Endothelial cell of umbilical vein (primary cell): ENCODE results near the gene SLC66A2. TPM values are rescaled to one million over a fixed set of nuclear protein-coding genes. Genes with fewer than 3 reads are reported as not detected.

Source experiments
- BruUV-seq: library from RNA; stranded (reverse); fragments of 400-500 nt; replicated peaks from 2 replicates; lab custom pipeline; 2021; lab: Mats Ljungman, UMichigan
- CTCF ChIA-PET: fragments of 300-600, 350-600 bp; sonication (Branson Sonifier 250); formaldehyde crosslinking; loops from one replicate; lab custom pipeline; 2021; ENCODE audit warnings: antibody characterized with exemption, inconsistent platforms; lab: Charles Lee
- POLR2A ChIA-PET: fragments of 300-600, 350-600 bp; sonication (Branson Sonifier 250); formaldehyde crosslinking; loops from one replicate; lab custom pipeline; 2021; ENCODE audit warnings: antibody characterized with exemption, inconsistent platforms; lab: Charles Lee
- DNase-seq: peaks from one replicate; pipeline ENCODE4 v3.0.0-alpha.2; 2011; ENCODE audit warnings: low read depth, low spot score
- FAIRE-seq: peaks from 2 replicates; lab custom pipeline; 2011; peaks lifted over from hg19 to GRCh38; lab: Jason Lieb, UNC
- H2AFZ ChIP-seq: 2 replicates; pipeline ENCODE4 v1.6.0; 2012; ENCODE audit warnings: low read depth, low read length, control low read depth, inconsistent platforms
- H3K27ac ChIP-seq: 2 replicates; pipeline ENCODE4 v1.5.1; 2011; ENCODE audit warnings: low read depth, mild to moderate bottlenecking, control low read depth, low read length, moderate library complexity; ENCODE audit not compliant: insufficient read depth
- H3K27me3 ChIP-seq, 2 experiments: 2 replicates each; pipeline versions ENCODE4 v1.6.0 to v1.6.1; 2011; ENCODE audit warnings: low read length in 2 of 2, mixed read lengths in 1 of 2; ENCODE audit not compliant: control insufficient read depth in 2 of 2, insufficient read depth in 2 of 2
- H3K36me3 ChIP-seq, 2 experiments: 2 replicates in 1 of 2; 3 replicates in 1 of 2; pipeline ENCODE4 v1.5.1; 2011; ENCODE audit warnings: low read length in 2 of 2, mild to moderate bottlenecking in 1 of 2, moderate library complexity in 1 of 2; ENCODE audit not compliant: control insufficient read depth in 2 of 2, insufficient read depth in 2 of 2; ENCODE audit errors: extremely low read depth in 1 of 2
- H3K4me1 ChIP-seq: 3 replicates; pipeline ENCODE4 v1.5.1; 2011; ENCODE audit warnings: mild to moderate bottlenecking, low read length; ENCODE audit not compliant: control insufficient read depth, insufficient read depth; ENCODE audit errors: extremely low read depth
- H3K4me2 ChIP-seq: 2 replicates; pipeline ENCODE4 v1.6.1; 2011; ENCODE audit warnings: low read length, control low read depth, mixed read lengths; ENCODE audit not compliant: insufficient read depth
- H3K4me3 ChIP-seq, 3 experiments: fragments of 200-600 bp in 1 of 3; sonication (generic), shearing (Covaris generic) in 1 of 3; replicated peaks in 1 of 3; 2 replicates each; pipeline ENCODE4 v1.5.1; 2011 to 2016; ENCODE audit warnings: control low read depth in 3 of 3, low read length in 3 of 3, mild to moderate bottlenecking in 2 of 3, inconsistent platforms in 1 of 3, low read depth in 1 of 3, moderate library complexity in 1 of 3; ENCODE audit not compliant: insufficient read depth in 1 of 3
- H3K79me2 ChIP-seq: 2 replicates; pipeline ENCODE4 v1.6.0; 2012; ENCODE audit warnings: low read length, inconsistent platforms; ENCODE audit not compliant: control insufficient read depth, insufficient read depth
- H3K9ac ChIP-seq: replicated peaks from 2 replicates; pipeline ENCODE3; 2011; ENCODE audit warnings: low read length, control low read depth; ENCODE audit not compliant: insufficient read depth; ENCODE audit errors: extremely low read depth
- H3K9me1 ChIP-seq: replicated peaks from 3 replicates; pipeline ENCODE4 v1.6.0; 2011; ENCODE audit warnings: mild to moderate bottlenecking, low read length; ENCODE audit not compliant: control insufficient read depth, insufficient read depth; ENCODE audit errors: extremely low read depth
- H3K9me3 ChIP-seq: replicated peaks from 2 replicates; pipeline ENCODE4 v1.5.1; 2012; ENCODE audit warnings: low read length, inconsistent platforms; ENCODE audit not compliant: control insufficient read depth, insufficient read depth
- H4K20me1 ChIP-seq: replicated peaks from 2 replicates; pipeline ENCODE3; 2011; ENCODE audit warnings: mild to moderate bottlenecking, low read length; ENCODE audit not compliant: control insufficient read depth, insufficient read depth; ENCODE audit errors: extremely low read depth
- EZH2 ChIP-seq: IDR thresholded peaks from 2 replicates; pipeline ENCODE4 v1.6.1; 2012; ENCODE audit warnings: borderline replicate concordance, low read depth, mild to moderate bottlenecking, moderate library complexity, low read length, inconsistent platforms; ENCODE audit not compliant: severe bottlenecking
- FOS ChIP-seq: IDR thresholded peaks from 2 replicates; pipeline ENCODE4 v1.6.1; 2011; ENCODE audit warnings: mild to moderate bottlenecking, low read length, moderate library complexity, borderline replicate concordance; ENCODE audit not compliant: insufficient read depth
- GATA2 ChIP-seq: IDR thresholded peaks from 2 replicates; pipeline ENCODE4 v1.7.0; 2011; ENCODE audit warnings: low read depth, mild to moderate bottlenecking, moderate library complexity, mixed read lengths, low read length; ENCODE audit not compliant: insufficient read length, insufficient read depth
- JUN ChIP-seq: IDR thresholded peaks from 2 replicates; pipeline ENCODE4 v1.6.1; 2011; ENCODE audit warnings: borderline replicate concordance, low read depth; ENCODE audit not compliant: insufficient read length, insufficient read depth
- MYC ChIP-seq: IDR thresholded peaks from one replicate; pipeline ENCODE4 v1.6.1; 2011; ENCODE audit warnings: mild to moderate bottlenecking, low read depth, low read length
- POLR2A ChIP-seq: IDR thresholded peaks from 2 replicates; pipeline ENCODE4 v1.6.1; 2012; ENCODE audit warnings: low read depth, mild to moderate bottlenecking, control low read depth, low read length
- POLR2AphosphoS5 ChIP-seq: IDR thresholded peaks from 2 replicates; pipeline ENCODE4 v1.6.1; 2012; ENCODE audit warnings: low read depth, mild to moderate bottlenecking, control low read depth, low read length, moderate library complexity; ENCODE audit not compliant: insufficient read depth
- dilution Hi-C: fragments of 300-500 bp; cut with MboI; formaldehyde crosslinking; loops from one replicate; pipeline ENCODE4 v1.15.0; 2019; ENCODE audit warnings: low sequenced_read_pairs; ENCODE audit not compliant: extremely low pct_ligation_motif_present
- intact Hi-C: fragments of 100-400 bp; cut with micrococcal nuclease; formaldehyde crosslinking; loops from one replicate; pipeline ENCODE4 v1.10.0; 2022
- polyA plus RNA-seq, 4 experiments: library from polyadenylated mRNA; depleted of rRNA in 3 of 4; stranded (reverse) in 3 of 4; unstranded in 1 of 4; fragments of >200 nt; gene quantifications; 2 replicates each; pipeline versions ENCODE4 v1.2.1 to v1.2.3, GENCODE V29; 2011 to 2012; ENCODE audit warnings: missing spikeins in 1 of 4
- total RNA-seq: library from RNA; stranded (reverse); gene quantifications from 2 replicates; pipeline ENCODE4 v1.2.3, GENCODE V29; 2021
- TF ChIP-seq, protein P1 (sequence below), 2 donors: IDR thresholded peaks; 1 replicate in 1 of 2; 2 replicates in 1 of 2; pipeline ENCODE4 v1.5.1; 2011; ENCODE audit warnings: low read length in 2 of 2, mild to moderate bottlenecking in 2 of 2, moderate library complexity in 2 of 2, control low read depth in 1 of 2, inconsistent platforms in 1 of 2, low read depth in 1 of 2; ENCODE audit not compliant: insufficient read depth in 1 of 2; ENCODE audit errors: extremely low read depth in 1 of 2
- TF ChIP-seq, protein P2 (sequence below): IDR thresholded peaks from 2 replicates; pipeline ENCODE4 v1.6.1; 2011; ENCODE audit not compliant: insufficient read depth, insufficient read length

Gene SLC66A2
- total and polyA plus RNA-seq, 2 donors (not counting 3 experiments of a cell fraction or from before 2014, with no cell fraction given), result 32.5 to 37.1 TPM

DNA sequence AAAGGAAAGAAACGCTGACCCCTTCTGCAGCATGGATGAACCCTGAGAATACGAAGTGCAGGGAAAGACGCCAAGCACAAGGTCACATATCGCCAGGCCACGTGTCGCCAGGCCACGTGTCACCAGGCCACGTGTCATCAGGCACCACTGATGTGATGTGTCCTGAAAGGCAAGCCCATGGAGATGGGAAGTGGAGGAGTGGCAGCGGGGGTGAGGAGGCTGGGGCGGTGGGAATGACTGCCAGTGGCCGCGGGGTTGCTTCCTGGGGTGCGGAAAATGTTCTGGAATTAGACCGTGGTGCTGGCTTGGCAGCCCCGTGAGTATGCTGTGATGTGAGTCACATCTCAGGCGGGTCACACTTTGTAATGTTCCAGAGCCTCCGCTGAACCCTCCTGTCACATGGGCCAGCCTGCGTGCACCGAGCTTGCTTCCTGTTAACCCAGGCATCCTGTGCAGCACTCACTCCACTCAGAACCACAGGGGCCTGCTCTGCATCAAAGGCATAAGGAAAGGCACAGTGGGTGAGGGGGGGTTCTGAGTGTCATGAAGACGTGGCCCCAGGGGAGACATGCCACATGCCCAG is 39.0 kb downstream of the SLC66A2 start:
- Histone ChIP-seq H3K4me3 (no peak overlapping the region), H3K27me3 (no peaks in the 10 kb centered on the region), H4K20me1 (no peaks in the 10 kb centered on the region), H3K9me3 (no peaks in the 10 kb centered on the region), H3K4me2 (no peak overlapping the region), H3K9ac (no peak overlapping the region), H3K79me2 (no peaks in the 10 kb centered on the region), H3K4me1 (no peaks in the 10 kb centered on the region), H2AFZ (no peak overlapping the region), H3K9me1 (no peaks in the 10 kb centered on the region), H3K36me3 (peaks cover 0 to 1% of the 10 kb centered on the region in 2 experiments), H3K27ac (no peak overlapping the region)
- BruUV-seq, result no TSS peak
- TF ChIP-seq POLR2AphosphoS5, result no peak
- no peak for TF ChIP-seq GATA2
- no peak for TF ChIP-seq MYC
- no peak for TF ChIP-seq JUN
- no peak for TF ChIP-seq POLR2A
- TF ChIP-seq, protein P1, sequence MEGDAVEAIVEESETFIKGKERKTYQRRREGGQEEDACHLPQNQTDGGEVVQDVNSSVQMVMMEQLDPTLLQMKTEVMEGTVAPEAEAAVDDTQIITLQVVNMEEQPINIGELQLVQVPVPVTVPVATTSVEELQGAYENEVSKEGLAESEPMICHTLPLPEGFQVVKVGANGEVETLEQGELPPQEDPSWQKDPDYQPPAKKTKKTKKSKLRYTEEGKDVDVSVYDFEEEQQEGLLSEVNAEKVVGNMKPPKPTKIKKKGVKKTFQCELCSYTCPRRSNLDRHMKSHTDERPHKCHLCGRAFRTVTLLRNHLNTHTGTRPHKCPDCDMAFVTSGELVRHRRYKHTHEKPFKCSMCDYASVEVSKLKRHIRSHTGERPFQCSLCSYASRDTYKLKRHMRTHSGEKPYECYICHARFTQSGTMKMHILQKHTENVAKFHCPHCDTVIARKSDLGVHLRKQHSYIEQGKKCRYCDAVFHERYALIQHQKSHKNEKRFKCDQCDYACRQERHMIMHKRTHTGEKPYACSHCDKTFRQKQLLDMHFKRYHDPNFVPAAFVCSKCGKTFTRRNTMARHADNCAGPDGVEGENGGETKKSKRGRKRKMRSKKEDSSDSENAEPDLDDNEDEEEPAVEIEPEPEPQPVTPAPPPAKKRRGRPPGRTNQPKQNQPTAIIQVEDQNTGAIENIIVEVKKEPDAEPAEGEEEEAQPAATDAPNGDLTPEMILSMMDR (IDR thresholded peaks at IDR 0.05; ENCODE audit: extremely low read depth in 1 of 2, insufficient read depth in 1 of 2, low read depth in 1 of 2, low read length in 2 of 2), result no peak
- TF ChIP-seq FOS, result no peak
- TF ChIP-seq, protein P2, sequence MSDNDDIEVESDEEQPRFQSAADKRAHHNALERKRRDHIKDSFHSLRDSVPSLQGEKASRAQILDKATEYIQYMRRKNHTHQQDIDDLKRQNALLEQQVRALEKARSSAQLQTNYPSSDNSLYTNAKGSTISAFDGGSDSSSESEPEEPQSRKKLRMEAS, result no peak
- no peak for TF ChIP-seq EZH2
- ChIA-PET CTCF (no interaction called here), POLR2A (no interaction called here)
- intact Hi-C loops (no loop called here), dilution Hi-C loops (no loop called here)
- DNase-seq, result no peak
- FAIRE-seq, result no peak
